ENCODE results near the gene ZMYND15. TPM values are rescaled to one million over a fixed set of nuclear protein-coding genes. Genes with fewer than 3 reads are reported as not detected.

The ZMYND15 gene
- total and polyA plus RNA-seq, 2 of the 13 experiments (the other 11 are each of a cell fraction or from before 2014, with no cell fraction given): 0.24 to 2.7 TPM

DNA sequence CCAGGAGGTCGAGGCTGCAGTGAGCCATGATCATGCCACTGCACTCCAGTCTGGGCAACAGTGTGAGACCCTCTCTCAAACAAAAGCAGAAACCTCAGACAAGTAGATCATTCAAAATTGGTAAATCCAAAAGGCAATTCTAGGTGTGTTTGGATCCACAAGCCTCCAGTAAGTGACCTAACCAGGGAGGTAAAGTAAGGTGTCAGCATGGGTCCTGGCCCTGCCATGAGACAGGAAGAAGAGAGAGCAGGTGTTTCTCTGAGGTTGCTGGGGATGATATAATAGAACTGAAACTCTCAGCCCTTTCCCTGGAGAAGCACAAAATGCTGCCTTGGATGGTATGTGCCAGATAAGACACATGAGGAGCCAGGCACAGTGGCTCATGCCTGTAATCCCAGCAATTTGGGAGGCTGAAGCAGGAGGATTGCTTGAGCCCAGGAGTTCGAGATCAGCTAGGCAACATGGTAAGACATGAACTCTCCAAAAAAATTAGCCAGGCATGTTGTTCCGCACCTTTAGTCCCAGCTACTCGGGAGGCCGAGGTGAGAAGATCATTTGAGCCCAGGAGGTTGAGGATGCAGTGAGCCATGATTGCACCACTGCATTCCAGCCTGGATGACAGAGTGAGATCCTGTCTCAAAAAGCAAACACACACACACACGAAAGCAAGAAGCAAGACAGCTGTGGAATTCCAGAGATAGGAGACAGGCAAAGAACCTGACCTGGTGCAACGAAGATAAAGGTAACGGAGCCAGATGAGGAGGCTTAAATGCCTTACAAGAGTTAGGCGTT is 38.5 kb downstream of the ZMYND15 start (continued):
- TF ChIP-seq NCOA1 (CRISPR knock-in tag; IDR thresholded peaks at IDR 0.05) (no peak), REXO4 (CRISPR knock-in tag; IDR thresholded peaks at IDR 0.05; ENCODE audit: borderline replicate concordance) (no peak), ZXDC (CRISPR knock-in tag; IDR thresholded peaks at IDR 0.05) (no peak), ZNF761 (CRISPR knock-in tag; conservative IDR thresholded peaks at IDR 0.05) (no peak), NR2F2 (IDR thresholded peaks at IDR 0.05; ENCODE audit: borderline replicate concordance, low read depth) (no peak), JUNB (CRISPR knock-in tag; IDR thresholded peaks at IDR 0.05; ENCODE audit: borderline replicate concordance) (no peak), ATF7-NPFF (CRISPR knock-in tag; IDR thresholded peaks at IDR 0.05; ENCODE audit: low read depth) (no peak), TOPORS (CRISPR knock-in tag; IDR thresholded peaks at IDR 0.05) (no peak), ZNF34 (CRISPR knock-in tag; IDR thresholded peaks at IDR 0.05; ENCODE audit: borderline replicate concordance) (no peak), SMYD3 (CRISPR knock-in tag; IDR thresholded peaks at IDR 0.05) (no peak), EP300 (IDR thresholded peaks at IDR 0.05; ENCODE audit: low read depth in 2 of 2, low read length in 2 of 2) (peak; percentile 66 to 67), EP300 (CRISPR knock-in tag; IDR thresholded peaks at IDR 0.05; ENCODE audit: borderline replicate concordance) (peak; percentile 84), ZBTB42 (CRISPR knock-in tag; IDR thresholded peaks at IDR 0.05) (peak; percentile 39; the same call in 1 of the 2 replicates), SMAD9 (CRISPR knock-in tag; IDR thresholded peaks at IDR 0.05) (no peak), MNT (IDR thresholded peaks at IDR 0.05) (no peak), ZNF510 (CRISPR knock-in tag; IDR thresholded peaks at IDR 0.05; ENCODE audit: low read depth) (no peak), ZMYM4 (CRISPR knock-in tag; IDR thresholded peaks at IDR 0.05) (no peak; the same call in 1 of the 2 replicates), NCOA2 (CRISPR knock-in tag; IDR thresholded peaks at IDR 0.05) (peak; percentile 86), RXRA (CRISPR knock-in tag; IDR thresholded peaks at IDR 0.05) (peak; percentile 66; the same call in 1 of the 2 replicates), ZNF775 (CRISPR knock-in tag; IDR thresholded peaks at IDR 0.05; ENCODE audit: borderline replicate concordance) (no peak), HIC2 (CRISPR knock-in tag; IDR thresholded peaks at IDR 0.05; ENCODE audit: low read depth) (no peak)
- TF ChIP-seq, protein P1, sequence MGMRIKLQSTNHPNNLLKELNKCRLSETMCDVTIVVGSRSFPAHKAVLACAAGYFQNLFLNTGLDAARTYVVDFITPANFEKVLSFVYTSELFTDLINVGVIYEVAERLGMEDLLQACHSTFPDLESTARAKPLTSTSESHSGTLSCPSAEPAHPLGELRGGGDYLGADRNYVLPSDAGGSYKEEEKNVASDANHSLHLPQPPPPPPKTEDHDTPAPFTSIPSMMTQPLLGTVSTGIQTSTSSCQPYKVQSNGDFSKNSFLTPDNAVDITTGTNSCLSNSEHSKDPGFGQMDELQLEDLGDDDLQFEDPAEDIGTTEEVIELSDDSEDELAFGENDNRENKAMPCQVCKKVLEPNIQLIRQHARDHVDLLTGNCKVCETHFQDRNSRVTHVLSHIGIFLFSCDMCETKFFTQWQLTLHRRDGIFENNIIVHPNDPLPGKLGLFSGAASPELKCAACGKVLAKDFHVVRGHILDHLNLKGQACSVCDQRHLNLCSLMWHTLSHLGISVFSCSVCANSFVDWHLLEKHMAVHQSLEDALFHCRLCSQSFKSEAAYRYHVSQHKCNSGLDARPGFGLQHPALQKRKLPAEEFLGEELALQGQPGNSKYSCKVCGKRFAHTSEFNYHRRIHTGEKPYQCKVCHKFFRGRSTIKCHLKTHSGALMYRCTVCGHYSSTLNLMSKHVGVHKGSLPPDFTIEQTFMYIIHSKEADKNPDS (CRISPR knock-in tag; IDR thresholded peaks at IDR 0.05): no peak
